ENCODE results near the gene ECEL1. TPM values are rescaled to one million over a fixed set of nuclear protein-coding genes. Genes with fewer than 3 reads are reported as not detected.

ECEL1 gene
- total RNA-seq, 2 experiments from 2014 or later = 0.17 TPM; not detected in 1

- CTCF ChIA-PET = interaction anchor here (1.0 to 1.4 kb wide), 3 partner anchors 27 to 83 kb away, joined by 3 read pairs; partner anchors contain the start of genes EIF4E2 and TIGD1
- POLR2A ChIA-PET = no interaction called here
Measured at GRCh38 chr2:232523682-232524597, 36.3 kb upstream of the ECEL1 start.

- CTCF ChIA-PET = interaction anchor here (1.0 to 1.4 kb wide), 4 partner anchors 27 to 82 kb away, joined by 3 read pairs; partner anchors contain the start of genes EIF4E2 and TIGD1
- POLR2A ChIA-PET = no interaction called here
Measured at GRCh38 chr2:232523402-232523681, 35.7 kb upstream of the ECEL1 start.

DNA sequence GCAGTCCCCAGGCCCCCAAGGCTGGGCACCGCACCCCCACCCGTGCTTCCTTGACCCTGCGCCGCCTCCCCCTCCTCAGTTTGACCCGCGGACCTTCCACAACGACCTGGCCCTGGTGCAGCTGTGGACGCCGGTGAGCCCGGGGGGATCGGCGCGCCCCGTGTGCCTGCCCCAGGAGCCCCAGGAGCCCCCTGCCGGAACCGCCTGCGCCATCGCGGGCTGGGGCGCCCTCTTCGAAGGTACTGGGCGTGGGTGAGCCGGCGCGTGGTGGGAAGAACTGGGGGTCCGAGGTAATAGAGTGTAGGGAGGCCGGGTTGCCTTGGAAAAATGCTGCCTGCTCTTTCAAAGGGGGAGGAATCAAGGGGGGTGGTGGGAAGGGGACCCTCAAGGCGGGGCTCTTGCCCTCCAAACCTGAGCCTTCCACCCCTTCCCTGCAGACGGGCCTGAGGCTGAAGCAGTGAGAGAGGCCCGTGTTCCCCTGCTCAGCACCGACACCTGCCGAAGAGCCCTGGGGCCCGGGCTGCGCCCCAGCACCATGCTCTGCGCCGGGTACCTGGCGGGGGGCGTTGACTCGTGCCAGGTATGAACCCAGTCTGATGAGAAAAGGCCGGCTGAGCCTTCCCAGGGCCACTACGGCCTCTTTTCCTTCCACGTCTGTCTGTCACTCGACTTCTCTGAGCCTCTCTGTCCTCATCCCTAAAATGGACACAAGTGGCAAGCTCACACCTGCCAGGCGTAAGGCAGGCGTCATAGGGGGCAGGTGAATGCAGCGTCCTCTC lies 35.2 kb upstream of the ECEL1 start:
- ChIA-PET CTCF (interaction anchor here (1.0 to 2.2 kb wide), 11 partner anchors 9 to 187 kb away, joined by 3 to 8 read pairs (median 4); partner anchors contain the start of genes EIF4E2 and TIGD1), POLR2A (no interaction called here)

- CTCF ChIA-PET = interaction anchor here (0.7 to 2.2 kb wide), 10 partner anchors 10 to 186 kb away, joined by 3 to 8 read pairs (median 4); no protein-coding TSS in a partner anchor
- POLR2A ChIA-PET = no interaction called here
Measured at GRCh38 chr2:232521959-232522622, 34.5 kb upstream of the ECEL1 start.

DNA sequence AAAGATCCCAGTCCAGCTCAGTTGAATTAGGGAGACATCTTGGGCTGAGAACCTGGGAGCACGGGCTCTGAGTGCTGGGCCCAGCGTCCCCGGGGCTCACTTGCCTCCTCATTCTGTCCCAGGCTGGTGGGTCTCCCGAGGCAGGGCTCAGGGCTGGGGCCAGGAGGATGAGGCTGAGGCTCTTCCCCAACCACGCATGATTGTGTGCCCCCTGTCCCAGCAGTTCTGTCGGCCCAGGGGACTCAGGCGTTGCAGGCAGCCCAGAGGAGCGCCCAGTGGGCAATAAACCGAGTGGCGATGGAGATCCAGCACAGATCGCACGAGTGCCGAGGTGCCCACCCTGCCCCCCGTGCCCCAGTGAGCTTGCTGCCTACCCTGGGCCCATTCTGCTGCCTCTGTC lies 33.5 kb upstream of the ECEL1 start:
- ChIA-PET POLR2A (no interaction called here), CTCF (interaction anchor here (1.0 to 2.2 kb wide), 3 partner anchors 9 to 76 kb away, joined by 3 to 8 read pairs (median 7); no protein-coding TSS in a partner anchor)

- CTCF ChIA-PET = interaction anchor here (1.0 to 2.2 kb wide), 3 partner anchors 9 to 76 kb away, joined by 3 to 8 read pairs (median 7); no protein-coding TSS in a partner anchor
- POLR2A ChIA-PET = no interaction called here
Measured at GRCh38 chr2:232520489-232520888, 32.9 kb upstream of the ECEL1 start.

- POLR2A ChIA-PET = no interaction called here
- CTCF ChIA-PET = interaction anchor here (1.0 kb wide), 1 partner anchor 42 kb away, joined by 3 read pairs; no protein-coding TSS in a partner anchor
Measured at GRCh38 chr2:232519581-232520438, 32.2 kb upstream of the ECEL1 start, which contains the start of gene PRSS56. Gene PRSS56 (plus strand): TSS chr2:232520388. CDS start chr2:232520599, 211 bp downstream.

GRCh38 chr2:232518844-232519243 lies 31.2 kb upstream of the ECEL1 start:
- ChIA-PET CTCF (interaction anchor here (1.2 kb wide), 1 partner anchor 17 kb away, joined by 3 read pairs; no protein-coding TSS in a partner anchor), POLR2A (no interaction called here)

GRCh38 chr2:232516551-232516950 lies 28.9 kb upstream of the ECEL1 start:
- CTCF ChIA-PET = interaction anchor here (0.7 kb wide), 1 partner anchor 20 kb away, joined by 3 read pairs; no protein-coding TSS in a partner anchor
- POLR2A ChIA-PET = no interaction called here

GRCh38 chr2:232515639-232516038 lies 28.0 kb upstream of the ECEL1 start:
- ChIA-PET POLR2A (no interaction called here), CTCF (no interaction called here)

DNA sequence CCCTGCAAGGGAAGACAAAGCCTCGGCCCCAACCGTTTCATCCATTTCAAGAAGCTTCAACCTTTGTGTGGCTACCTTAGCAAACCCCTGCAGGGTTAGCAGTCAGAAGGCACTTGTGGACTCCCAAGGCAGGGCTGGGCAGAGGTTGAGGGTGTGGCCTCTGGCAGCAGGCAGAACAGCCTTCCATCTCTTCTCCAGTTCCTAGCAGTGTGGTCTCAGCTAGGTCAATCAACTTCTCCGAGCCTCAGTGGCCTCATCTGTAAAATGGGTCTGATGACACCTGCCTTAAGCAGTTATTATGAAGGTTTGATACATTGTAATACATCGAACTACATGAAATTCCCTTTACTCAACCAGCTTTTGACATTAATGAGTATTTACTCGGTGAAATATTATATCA lies 25.7 kb upstream of the ECEL1 start:
- POLR2A ChIA-PET = no interaction called here
- CTCF ChIA-PET = no interaction called here

DNA sequence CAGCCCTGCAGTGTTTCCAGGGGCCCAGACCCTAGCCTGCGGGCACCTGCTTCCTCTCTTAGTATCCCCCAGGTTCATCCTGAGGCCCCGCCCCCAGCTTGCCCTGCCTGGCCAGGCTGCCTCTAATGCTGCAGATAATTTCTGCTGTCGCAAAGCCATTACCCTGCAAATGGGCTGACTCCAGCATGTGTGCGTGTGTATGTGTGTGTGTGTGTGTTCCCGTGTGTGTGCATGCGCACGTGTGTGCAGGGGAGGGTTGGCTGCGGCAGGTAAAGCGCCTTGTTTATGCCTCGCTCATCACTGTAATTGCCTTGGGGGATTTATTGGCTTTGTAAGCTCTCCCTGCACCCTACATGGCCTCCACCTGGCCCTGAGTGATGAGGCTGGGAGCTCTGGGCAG lies 25.0 kb upstream of the ECEL1 start:
- ChIA-PET POLR2A (no interaction called here), CTCF (interaction anchor here (2.2 kb wide), 1 partner anchor 9 kb away, joined by 8 read pairs; no protein-coding TSS in a partner anchor)

DNA sequence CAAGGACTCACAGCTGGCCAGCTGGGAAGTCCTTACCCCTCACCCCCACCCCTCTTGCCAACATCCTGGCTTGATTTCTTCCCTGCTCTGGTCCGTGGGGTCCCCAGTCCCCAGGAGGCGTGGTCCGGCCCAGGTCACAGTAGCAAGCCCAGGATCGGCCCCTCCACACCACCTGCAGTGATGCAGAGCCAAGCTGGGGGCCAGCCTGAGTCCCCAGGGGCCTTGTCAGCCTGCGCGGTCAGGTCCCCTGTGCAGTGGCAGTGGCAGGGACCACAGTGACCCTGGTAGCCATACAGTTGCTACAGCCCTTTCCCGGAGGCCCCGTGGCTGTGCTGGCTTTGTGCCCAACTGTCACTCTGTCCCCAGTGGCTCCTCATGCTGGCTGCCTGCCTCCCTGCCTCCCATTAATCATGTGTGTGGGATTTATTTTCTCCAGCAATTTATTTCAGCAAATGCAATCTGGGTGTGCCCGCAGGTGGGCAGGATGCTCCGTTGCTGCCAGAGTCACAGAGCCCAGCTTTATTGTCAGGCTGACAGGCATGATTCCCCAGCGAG lies 23.8 kb upstream of the ECEL1 start:
- POLR2A ChIA-PET = no interaction called here
- CTCF ChIA-PET = interaction anchor here (2.2 kb wide), 1 partner anchor 10 kb away, joined by 8 read pairs; no protein-coding TSS in a partner anchor

DNA sequence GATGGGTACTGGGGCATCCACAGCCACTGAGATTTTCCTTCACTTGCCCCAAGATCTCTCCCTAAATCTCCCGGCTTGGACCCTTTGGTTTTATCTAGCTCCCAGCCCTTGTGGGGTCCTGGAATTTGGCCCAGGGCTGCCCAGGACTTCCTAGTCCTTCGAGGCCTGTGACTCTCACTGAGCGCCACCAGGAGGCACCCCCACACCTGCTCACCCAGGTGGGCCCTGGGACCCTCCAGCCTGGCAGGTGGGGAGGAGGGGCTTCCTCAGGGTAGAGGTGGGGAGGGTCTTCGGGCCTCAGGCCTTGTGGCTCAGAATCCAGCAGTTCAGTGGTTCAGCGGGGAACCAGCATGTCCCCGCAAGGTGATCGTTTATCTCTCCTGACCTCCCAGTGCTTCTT lies 20.6 kb upstream of the ECEL1 start:
- POLR2A ChIA-PET = no interaction called here
- CTCF ChIA-PET = interaction anchor here (0.5 kb wide), 1 partner anchor 1034 kb away, joined by 3 read pairs; no protein-coding TSS in a partner anchor

DNA sequence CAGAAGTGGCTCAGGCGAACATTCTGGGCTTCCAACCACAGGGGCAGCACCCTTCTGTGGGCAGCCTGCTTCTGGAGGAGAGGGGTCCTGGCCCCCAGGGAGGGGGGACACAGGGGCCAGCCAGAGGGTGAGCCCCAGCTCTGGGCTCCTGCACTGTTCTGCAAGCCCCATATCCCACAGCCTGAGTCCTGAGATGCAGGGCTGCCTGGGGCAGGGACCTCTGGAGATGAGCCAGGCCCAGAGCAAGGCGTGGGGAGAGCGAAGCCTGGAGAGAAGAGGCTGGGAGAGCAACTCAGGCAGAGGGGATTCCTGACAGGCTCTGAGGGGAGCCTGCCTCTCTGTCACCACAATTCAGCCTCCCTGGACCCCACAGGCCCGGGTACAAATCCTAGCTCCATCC lies 19.1 kb upstream of the ECEL1 start:
- POLR2A ChIA-PET = no interaction called here

DNA sequence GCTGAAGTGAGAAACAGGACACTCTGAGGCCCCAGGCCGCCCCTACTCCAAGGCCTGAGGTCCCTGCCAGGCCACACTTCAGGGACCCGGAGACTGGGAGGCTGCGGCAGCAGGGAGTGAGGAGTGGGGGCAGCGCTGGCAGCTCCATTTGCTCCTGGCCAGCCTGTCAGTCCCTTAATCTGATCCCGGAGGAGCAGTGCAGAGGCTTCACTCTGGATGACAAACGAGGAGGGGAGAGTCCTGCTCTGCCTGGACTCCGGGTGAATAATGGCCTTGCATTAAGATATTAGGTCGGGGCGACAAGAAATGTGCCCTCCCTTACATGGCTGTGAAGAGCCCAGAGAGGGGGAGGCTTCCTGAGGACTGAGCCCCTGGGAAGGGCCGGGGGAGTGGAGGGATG lies 18.2 kb upstream of the ECEL1 start:
- ChIA-PET POLR2A (no interaction called here), CTCF (no interaction called here)

More for the DNA sequence above, 19.1 kb upstream of the ECEL1 start:
- CTCF ChIA-PET = no interaction called here

DNA sequence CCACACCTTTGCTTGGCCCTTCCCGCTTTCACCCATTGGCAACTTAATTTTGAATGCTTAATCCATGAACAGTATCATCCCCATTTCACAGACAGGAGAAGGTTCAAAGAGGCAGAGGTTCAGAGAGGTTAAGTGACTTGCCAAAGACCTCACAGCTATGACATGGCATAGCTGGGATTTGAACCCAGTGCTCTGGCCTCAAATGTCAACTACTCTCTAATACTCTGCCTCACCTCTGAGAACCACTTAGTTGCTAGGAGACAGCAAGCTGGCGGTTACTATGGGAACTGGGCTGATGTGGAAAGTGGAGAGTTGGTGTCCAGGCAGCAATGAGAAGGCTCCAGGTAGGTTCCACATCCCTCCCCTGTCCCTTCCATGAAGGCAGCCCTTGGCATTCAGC lies 16.8 kb upstream of the ECEL1 start:
- POLR2A ChIA-PET = no interaction called here

GRCh38 chr2:232503809-232504323 lies 16.2 kb upstream of the ECEL1 start:
- ChIA-PET CTCF (no interaction called here), POLR2A (no interaction called here)

More for the DNA sequence above, 16.8 kb upstream of the ECEL1 start:
- CTCF ChIA-PET = no interaction called here
